Measurements from ENCODE around the gene PRELID2. TPM values are rescaled to one million over a fixed set of nuclear protein-coding genes. Genes with fewer than 3 reads are reported as not detected.

Gene PRELID2
- total RNA-seq, 1 experiment from 2014 or later, result 26.0 TPM

DNA sequence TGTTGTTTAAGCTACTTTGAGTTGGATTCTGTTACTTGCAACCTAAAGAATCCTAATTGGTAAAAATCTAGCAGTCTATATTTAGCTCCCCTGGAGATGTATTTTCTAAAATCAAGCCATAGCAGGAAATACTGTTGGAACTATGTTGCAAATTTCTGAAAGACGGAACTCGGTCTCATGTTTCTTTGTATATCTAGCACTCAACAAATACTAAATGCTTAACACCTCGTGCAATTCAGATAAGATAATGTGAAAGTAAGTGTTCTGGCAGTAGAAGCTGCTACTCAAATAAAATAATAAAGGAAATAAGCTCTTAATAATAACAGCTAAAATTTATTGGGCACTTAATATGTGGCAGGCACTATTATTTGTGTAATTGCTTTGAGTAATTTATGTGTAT lies 10.9 kb upstream of the PRELID2 start:
- BruUV-seq (replicated peaks), result no TSS peak
- no peaks in the 10 kb centered on the region for H3K36me3 ChIP-seq (ENCODE audit: control insufficient read depth, insufficient read depth, low read length)
- H3K4me3 ChIP-seq (ENCODE audit: low read depth, low read length), result no peak overlapping the region
- CTCF ChIA-PET, result no interaction called here
- no peaks in the 10 kb centered on the region for H3K36me3 Mint-ChIP-seq (ENCODE audit: insufficient read depth, unreplicated experiment)
- H3K4me1 ChIP-seq, result no peaks in the 10 kb centered on the region
- intact Hi-C loops (cut with micrococcal nuclease; ENCODE audit: unreplicated experiment), result no loop called here
- H3K9me3 Mint-ChIP-seq (ENCODE audit: unreplicated experiment), result no peaks in the 10 kb centered on the region
- POLR2A ChIA-PET, result no interaction called here
- no peaks in the 10 kb centered on the region for H3K4me1 Mint-ChIP-seq (ENCODE audit: low read depth, unreplicated experiment)
- H3K27me3 ChIP-seq (replicated peaks; ENCODE audit: control insufficient read depth, insufficient read depth, low read length), result no peaks in the 10 kb centered on the region
- no peak for DNase-seq
- H3K27ac Mint-ChIP-seq (ENCODE audit: unreplicated experiment), result no peak overlapping the region
- H3K4me3 Mint-ChIP-seq (ENCODE audit: unreplicated experiment), result no peak overlapping the region
- no peaks in the 10 kb centered on the region for H3K9me3 ChIP-seq
- TF ChIP-seq, protein P1, sequence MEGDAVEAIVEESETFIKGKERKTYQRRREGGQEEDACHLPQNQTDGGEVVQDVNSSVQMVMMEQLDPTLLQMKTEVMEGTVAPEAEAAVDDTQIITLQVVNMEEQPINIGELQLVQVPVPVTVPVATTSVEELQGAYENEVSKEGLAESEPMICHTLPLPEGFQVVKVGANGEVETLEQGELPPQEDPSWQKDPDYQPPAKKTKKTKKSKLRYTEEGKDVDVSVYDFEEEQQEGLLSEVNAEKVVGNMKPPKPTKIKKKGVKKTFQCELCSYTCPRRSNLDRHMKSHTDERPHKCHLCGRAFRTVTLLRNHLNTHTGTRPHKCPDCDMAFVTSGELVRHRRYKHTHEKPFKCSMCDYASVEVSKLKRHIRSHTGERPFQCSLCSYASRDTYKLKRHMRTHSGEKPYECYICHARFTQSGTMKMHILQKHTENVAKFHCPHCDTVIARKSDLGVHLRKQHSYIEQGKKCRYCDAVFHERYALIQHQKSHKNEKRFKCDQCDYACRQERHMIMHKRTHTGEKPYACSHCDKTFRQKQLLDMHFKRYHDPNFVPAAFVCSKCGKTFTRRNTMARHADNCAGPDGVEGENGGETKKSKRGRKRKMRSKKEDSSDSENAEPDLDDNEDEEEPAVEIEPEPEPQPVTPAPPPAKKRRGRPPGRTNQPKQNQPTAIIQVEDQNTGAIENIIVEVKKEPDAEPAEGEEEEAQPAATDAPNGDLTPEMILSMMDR (IDR thresholded peaks at IDR 0.05; ENCODE audit: insufficient read depth in 1 of 2, low read depth in 1 of 2, low read length in 1 of 2, severe bottlenecking in 1 of 2, unreplicated experiment in 1 of 2), result no peak
- H3K27me3 Mint-ChIP-seq (ENCODE audit: insufficient read depth, unreplicated experiment), result no peaks in the 10 kb centered on the region

DNA sequence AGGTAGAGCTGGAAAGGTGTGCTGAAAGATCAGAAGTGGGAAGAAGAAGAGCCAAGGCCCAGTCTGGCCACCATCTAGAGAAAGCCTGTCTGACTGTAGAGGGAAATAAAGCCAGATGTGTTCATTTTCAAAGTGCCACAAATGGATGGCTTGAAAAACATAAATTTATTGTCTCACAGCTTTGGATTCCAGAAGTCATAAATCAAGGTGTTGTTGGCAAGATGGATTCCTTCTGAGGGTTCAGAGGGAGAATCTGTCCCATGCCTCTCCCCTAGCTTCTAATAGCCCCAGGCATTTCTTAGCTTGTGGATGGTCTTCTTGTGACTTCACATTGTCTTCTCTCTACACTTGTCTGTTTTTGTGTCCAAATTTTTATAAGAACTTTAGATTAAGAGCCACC lies 6.2 kb upstream of the PRELID2 start:
- ChIA-PET CTCF (no interaction called here), POLR2A (no interaction called here)
- Mint-ChIP-seq H3K4me3 (ENCODE audit: unreplicated experiment) (no peak overlapping the region), H3K36me3 (ENCODE audit: insufficient read depth, unreplicated experiment) (peaks cover 5% of the 10 kb centered on the region), H3K4me1 (ENCODE audit: low read depth, unreplicated experiment) (peaks cover 7% of the 10 kb centered on the region), H3K9me3 (ENCODE audit: unreplicated experiment) (no peaks in the 10 kb centered on the region), H3K27me3 (ENCODE audit: insufficient read depth, unreplicated experiment) (no peaks in the 10 kb centered on the region), H3K27ac (ENCODE audit: unreplicated experiment) (no peak overlapping the region)
- DNase-seq, result no peak
- Histone ChIP-seq H3K36me3 (ENCODE audit: control insufficient read depth, insufficient read depth, low read length) (no peaks in the 10 kb centered on the region), H3K4me3 (ENCODE audit: low read depth, low read length) (no peak overlapping the region), H3K27me3 (replicated peaks; ENCODE audit: control insufficient read depth, insufficient read depth, low read length) (no peaks in the 10 kb centered on the region), H3K9me3 (no peaks in the 10 kb centered on the region), H3K4me1 (peaks cover under 1% of the 10 kb centered on the region)
- no TSS peak for BruUV-seq (replicated peaks)
- intact Hi-C loops (cut with micrococcal nuclease; ENCODE audit: unreplicated experiment), result no loop called here
- TF ChIP-seq, protein P1 (IDR thresholded peaks at IDR 0.05; ENCODE audit: insufficient read depth in 1 of 2, low read depth in 1 of 2, low read length in 1 of 2, severe bottlenecking in 1 of 2, unreplicated experiment in 1 of 2), result no peak

DNA sequence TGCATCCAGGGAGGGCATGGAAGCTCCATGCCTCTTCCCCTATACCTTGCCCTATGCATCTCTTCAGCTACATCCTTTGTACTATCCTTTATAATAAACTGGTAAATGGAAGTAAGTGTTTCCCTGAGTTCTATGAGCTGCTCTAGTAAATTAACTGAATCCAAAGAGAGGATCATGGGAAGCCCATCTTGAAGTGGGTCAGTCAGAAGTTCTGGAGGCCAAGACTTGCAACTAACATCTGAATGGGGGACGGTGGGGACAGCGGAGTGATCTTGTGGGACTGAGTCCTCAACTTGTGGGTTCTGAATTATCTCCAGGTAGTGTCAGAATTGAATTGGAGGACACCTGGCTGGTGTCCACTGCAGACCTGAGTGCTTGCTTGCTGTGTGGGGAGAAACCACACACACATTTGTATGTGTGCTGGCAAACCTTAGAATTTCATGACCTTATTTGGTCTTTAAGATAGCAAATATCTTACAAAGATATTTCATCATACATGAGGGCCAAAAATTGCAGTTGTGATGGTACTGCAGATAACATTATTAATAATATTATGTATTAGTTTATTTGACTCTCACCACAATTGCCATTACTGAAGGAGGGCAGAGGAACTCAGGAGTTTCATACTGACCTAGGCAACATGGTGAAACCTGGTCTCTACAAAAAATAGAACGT lies 5.5 kb upstream of the PRELID2 start:
- Histone ChIP-seq H3K9me3 (no peaks in the 10 kb centered on the region), H3K4me3 (ENCODE audit: low read depth, low read length) (no peak overlapping the region), H3K27me3 (replicated peaks; ENCODE audit: control insufficient read depth, insufficient read depth, low read length) (no peaks in the 10 kb centered on the region), H3K4me1 (peaks cover 7% of the 10 kb centered on the region), H3K36me3 (ENCODE audit: control insufficient read depth, insufficient read depth, low read length) (no peaks in the 10 kb centered on the region)
- Mint-ChIP-seq H3K36me3 (ENCODE audit: insufficient read depth, unreplicated experiment) (peaks cover 5% of the 10 kb centered on the region), H3K9me3 (ENCODE audit: unreplicated experiment) (no peaks in the 10 kb centered on the region), H3K27ac (ENCODE audit: unreplicated experiment) (no peak overlapping the region), H3K4me1 (ENCODE audit: low read depth, unreplicated experiment) (peaks cover 7% of the 10 kb centered on the region), H3K4me3 (ENCODE audit: unreplicated experiment) (no peak overlapping the region), H3K27me3 (ENCODE audit: insufficient read depth, unreplicated experiment) (no peaks in the 10 kb centered on the region)
- intact Hi-C loops (cut with micrococcal nuclease; ENCODE audit: unreplicated experiment), result no loop called here
- DNase-seq, result no peak
- CTCF ChIA-PET, result no interaction called here
- TF ChIP-seq, protein P1 (IDR thresholded peaks at IDR 0.05; ENCODE audit: insufficient read depth in 1 of 2, low read depth in 1 of 2, low read length in 1 of 2, severe bottlenecking in 1 of 2, unreplicated experiment in 1 of 2), result no peak
- no TSS peak for BruUV-seq (replicated peaks)
- POLR2A ChIA-PET, result no interaction called here

Data from Caco-2 (cell line).